Activated CD8-positive, alpha-beta T cell treated with anti-CD3 and anti-CD28 coated beads for 36 hours (primary cell): ENCODE data around the gene SAMD4A. TPM values are rescaled to one million over a fixed set of nuclear protein-coding genes. Genes with fewer than 3 reads are reported as not detected.
A peak's percentile ranks its signal among the peaks of the same experiment; 100 is the strongest.

ENCODE experiments used
- ATAC-seq: fragments of 200-7000 bp; cut with Tn5 transposase; one replicate; pipeline ENCODE4 v1.10.0; 2021; ENCODE audit warnings: mild to moderate bottlenecking, moderate library complexity
- CTCF ChIA-PET: fragments of 350-600 bp; sonication (Branson Sonifier 250); formaldehyde crosslinking; loops from one replicate; lab custom pipeline; 2021; ENCODE audit warnings: antibody characterized with exemption; lab: Charles Lee
- POLR2A ChIA-PET: fragments of 350-600 bp; sonication (Branson Sonifier 250); formaldehyde crosslinking; loops from one replicate; lab custom pipeline; 2021; ENCODE audit warnings: antibody characterized with exemption; lab: Charles Lee
- DNase-seq: peaks from one replicate; pipeline ENCODE4 v3.0.0-alpha.2; 2020
- H3K27ac Mint-ChIP-seq: one replicate; pipeline ENCODE4 v1.8.0; 2021; ENCODE audit warnings: mild to moderate bottlenecking, mixed read lengths
- H3K27me3 Mint-ChIP-seq: one replicate; pipeline ENCODE4 v1.8.0; 2021; ENCODE audit warnings: mixed read lengths
- H3K36me3 Mint-ChIP-seq: one replicate; pipeline ENCODE4 v1.8.0; 2021; ENCODE audit warnings: low read depth, mixed read lengths
- H3K4me1 Mint-ChIP-seq: one replicate; pipeline ENCODE4 v1.8.0; 2021; ENCODE audit warnings: low read depth, mixed read lengths
- H3K4me3 Mint-ChIP-seq: one replicate; pipeline ENCODE4 v1.8.0; 2021; ENCODE audit warnings: mild to moderate bottlenecking, moderate library complexity, mixed read lengths
- H3K9me3 Mint-ChIP-seq: one replicate; pipeline ENCODE4 v1.8.0; 2021; ENCODE audit warnings: mixed read lengths
- intact Hi-C: fragments of 100-400 bp; cut with micrococcal nuclease; formaldehyde crosslinking; loops from one replicate; pipeline ENCODE4 v1.10.0; 2022
- total RNA-seq, 2 experiments: library from RNA; stranded (reverse); gene quantifications; one replicate each; pipeline ENCODE4 v1.2.3, GENCODE V29; 2021
- TF ChIP-seq, protein P1 (sequence below): fragments of 200-600 bp; IDR thresholded peaks from one replicate; pipeline ENCODE4 v1.8.0; 2022; ENCODE audit warnings: antibody characterized with exemption, mild to moderate bottlenecking

Gene SAMD4A
- total RNA-seq, 2 experiments from 2014 or later, result 4.5 to 4.9 TPM

DNA sequence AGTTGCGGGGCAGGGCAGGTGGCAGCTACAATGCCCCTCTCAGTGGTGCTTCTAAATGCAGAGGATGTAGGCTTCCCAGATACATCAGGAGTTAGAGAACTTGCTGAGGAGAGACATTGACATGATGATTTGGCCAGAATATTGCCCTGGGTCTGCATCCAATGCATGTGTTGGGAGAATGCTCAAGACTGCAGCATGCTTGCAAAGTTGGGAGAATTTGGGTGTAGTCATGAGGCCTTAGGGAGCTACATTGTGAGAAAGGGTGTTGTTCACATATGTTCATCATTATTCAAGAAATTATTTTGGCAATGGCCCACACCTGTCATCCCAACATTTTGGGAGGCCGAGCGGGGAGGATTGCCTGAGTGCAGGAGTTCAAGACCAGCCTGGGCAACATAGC, 149.9 kb downstream of the SAMD4A start:
- H3K27ac Mint-ChIP-seq, result no peak overlapping the region
- peaks cover 3% of the 10 kb centered on the region for H3K36me3 Mint-ChIP-seq
- no peak overlapping the region for H3K4me3 Mint-ChIP-seq
- ChIA-PET POLR2A (interaction anchor here (1.0 kb wide), 1 partner anchor 85 kb away, joined by 3 read pairs; no protein-coding TSS in a partner anchor), CTCF (interaction anchor here (1.4 to 2.6 kb wide), 2 partner anchors 12 to 57 kb away, joined by 3 to 13 read pairs; no protein-coding TSS in a partner anchor)
- TF ChIP-seq, protein P1, sequence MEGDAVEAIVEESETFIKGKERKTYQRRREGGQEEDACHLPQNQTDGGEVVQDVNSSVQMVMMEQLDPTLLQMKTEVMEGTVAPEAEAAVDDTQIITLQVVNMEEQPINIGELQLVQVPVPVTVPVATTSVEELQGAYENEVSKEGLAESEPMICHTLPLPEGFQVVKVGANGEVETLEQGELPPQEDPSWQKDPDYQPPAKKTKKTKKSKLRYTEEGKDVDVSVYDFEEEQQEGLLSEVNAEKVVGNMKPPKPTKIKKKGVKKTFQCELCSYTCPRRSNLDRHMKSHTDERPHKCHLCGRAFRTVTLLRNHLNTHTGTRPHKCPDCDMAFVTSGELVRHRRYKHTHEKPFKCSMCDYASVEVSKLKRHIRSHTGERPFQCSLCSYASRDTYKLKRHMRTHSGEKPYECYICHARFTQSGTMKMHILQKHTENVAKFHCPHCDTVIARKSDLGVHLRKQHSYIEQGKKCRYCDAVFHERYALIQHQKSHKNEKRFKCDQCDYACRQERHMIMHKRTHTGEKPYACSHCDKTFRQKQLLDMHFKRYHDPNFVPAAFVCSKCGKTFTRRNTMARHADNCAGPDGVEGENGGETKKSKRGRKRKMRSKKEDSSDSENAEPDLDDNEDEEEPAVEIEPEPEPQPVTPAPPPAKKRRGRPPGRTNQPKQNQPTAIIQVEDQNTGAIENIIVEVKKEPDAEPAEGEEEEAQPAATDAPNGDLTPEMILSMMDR, result no peak
- peaks cover 2% of the 10 kb centered on the region for H3K9me3 Mint-ChIP-seq
- DNase-seq, result no peak
- no peak for ATAC-seq
- intact Hi-C loops, result no loop called here
- H3K4me1 Mint-ChIP-seq, result peaks cover 16% of the 10 kb centered on the region
- peaks cover 11% of the 10 kb centered on the region for H3K27me3 Mint-ChIP-seq

DNA sequence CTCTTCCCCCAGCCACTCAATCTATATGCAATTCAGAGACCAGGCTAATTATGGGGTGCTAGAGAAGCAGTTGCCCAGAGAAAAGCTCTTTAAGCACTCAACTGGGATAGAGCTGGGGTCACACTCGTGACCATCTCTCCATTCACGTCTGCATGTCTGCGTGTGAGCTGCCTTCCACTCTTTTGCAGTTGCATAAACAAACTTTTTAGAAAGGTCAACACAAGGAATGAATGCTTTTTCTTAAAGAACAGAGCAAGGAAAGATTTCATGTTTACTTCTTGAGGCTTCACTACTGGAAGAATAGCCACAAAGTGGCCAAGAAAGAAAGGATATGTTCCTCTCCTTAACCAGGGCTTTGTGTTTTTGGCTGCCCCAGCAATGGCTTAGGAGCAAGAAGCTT, 151.1 kb downstream of the SAMD4A start:
- Mint-ChIP-seq H3K27me3 (peaks cover 11% of the 10 kb centered on the region), H3K4me3 (no peak overlapping the region), H3K27ac (no peak overlapping the region), H3K4me1 (peaks cover 9% of the 10 kb centered on the region), H3K9me3 (peaks cover 2% of the 10 kb centered on the region), H3K36me3 (peaks cover 3% of the 10 kb centered on the region)
- ChIA-PET POLR2A (interaction anchor here (1.0 kb wide), 1 partner anchor 86 kb away, joined by 3 read pairs; no protein-coding TSS in a partner anchor), CTCF (interaction anchor here (1.3 to 2.6 kb wide), 4 partner anchors 25 to 145 kb away, joined by 3 to 13 read pairs (median 4); no protein-coding TSS in a partner anchor)
- intact Hi-C loops, result no loop called here
- TF ChIP-seq, protein P1, result no peak
- DNase-seq (no peak), ATAC-seq (no peak)

DNA sequence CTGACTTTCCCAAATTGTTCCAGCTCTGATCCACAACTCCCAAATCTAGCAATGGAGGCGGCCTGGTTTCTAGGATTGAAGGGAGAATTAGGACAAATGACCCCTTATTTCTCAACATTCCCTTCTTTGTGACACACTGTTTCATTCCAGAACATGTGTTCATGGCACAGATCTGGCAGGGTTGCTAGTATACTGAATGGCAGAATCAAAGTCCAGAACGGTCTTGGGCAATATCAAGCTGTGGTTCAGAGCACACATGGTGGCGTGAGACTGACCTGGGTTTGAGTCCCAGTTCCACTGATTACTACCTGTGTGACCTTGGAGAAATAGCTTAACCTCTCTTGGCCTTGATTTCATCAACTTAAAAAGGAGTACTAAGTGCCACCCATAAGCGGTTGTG, 152.5 kb downstream of the SAMD4A start:
- ATAC-seq, result no peak
- H3K36me3 Mint-ChIP-seq, result peaks cover 3% of the 10 kb centered on the region
- H3K9me3 Mint-ChIP-seq, result peaks cover 2% of the 10 kb centered on the region
- POLR2A ChIA-PET, result no interaction called here
- no peak overlapping the region for H3K27ac Mint-ChIP-seq
- CTCF ChIA-PET, result interaction anchor here (0.6 to 1.6 kb wide), 6 partner anchors 8 to 152 kb away, joined by 3 to 5 read pairs (median 3); partner anchors contain the start of gene SAMD4A
- peaks cover 9% of the 10 kb centered on the region for H3K4me1 Mint-ChIP-seq
- TF ChIP-seq, protein P1, result no peak
- H3K4me3 Mint-ChIP-seq, result no peak overlapping the region
- H3K27me3 Mint-ChIP-seq, result peaks cover 13% of the 10 kb centered on the region
- no peak for DNase-seq
- intact Hi-C loops, result no loop called here

DNA sequence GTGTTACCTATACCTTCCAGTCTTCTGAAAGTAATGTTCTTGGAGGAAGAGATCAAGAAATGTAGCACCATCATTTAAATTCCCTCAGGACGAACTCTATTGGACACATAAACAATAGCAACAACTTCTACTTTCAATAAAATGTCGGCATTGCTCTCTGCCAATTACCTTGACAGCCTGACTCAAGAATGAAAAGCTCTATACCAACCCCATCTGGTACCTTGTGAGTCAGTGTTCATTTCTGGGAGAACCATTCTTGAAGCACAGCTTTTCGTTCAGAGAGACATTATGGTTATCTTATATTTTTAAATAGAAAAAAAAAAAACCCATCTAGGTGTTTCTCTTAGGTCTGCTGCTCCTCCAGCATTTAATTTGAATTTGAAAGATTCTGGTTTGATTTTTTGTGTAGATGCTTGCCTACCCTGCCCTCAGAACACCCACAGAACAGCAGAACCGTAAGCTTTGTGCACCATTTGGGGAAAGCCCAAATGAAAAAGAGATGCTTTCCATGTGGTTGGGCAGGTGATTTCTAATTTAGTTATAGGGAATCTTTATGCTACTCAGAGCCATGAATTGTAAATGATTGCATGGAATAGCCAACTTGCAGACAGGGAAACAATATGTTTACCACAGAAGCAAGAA, 156.0 kb downstream of the SAMD4A start:
- Mint-ChIP-seq H3K4me1 (peaks cover 12% of the 10 kb centered on the region), H3K9me3 (peaks cover 2% of the 10 kb centered on the region), H3K36me3 (peaks cover 3% of the 10 kb centered on the region), H3K4me3 (no peak overlapping the region), H3K27me3 (peaks cover 19% of the 10 kb centered on the region), H3K27ac (no peak overlapping the region)
- ChIA-PET POLR2A (interaction anchor here (2.0 kb wide), 1 partner anchor 14 kb away, joined by 5 read pairs; no protein-coding TSS in a partner anchor), CTCF (interaction anchor here (0.7 to 5.9 kb wide), 13 partner anchors 11 to 157 kb away, joined by 3 to 63 read pairs (median 4); partner anchors contain the start of gene SAMD4A)
- ATAC-seq (peak; percentile 77), DNase-seq (peak; percentile 26)
- TF ChIP-seq, protein P1, result peak; percentile 55
- intact Hi-C loops, result loop anchor here (5.0 kb wide), 1 partner anchor 156 kb away; the partner anchor contains the start of gene SAMD4A

GRCh38 chr14:54724123-54724522, 157.2 kb downstream of the SAMD4A start:
- TF ChIP-seq, protein P1, result no peak
- DNase-seq (no peak), ATAC-seq (no peak)
- peaks cover 23% of the 10 kb centered on the region for H3K4me1 Mint-ChIP-seq
- peaks cover 2% of the 10 kb centered on the region for H3K9me3 Mint-ChIP-seq
- intact Hi-C loops, result loop anchor here (5.0 kb wide), 1 partner anchor 157 kb away; the partner anchor contains the start of gene SAMD4A
- H3K36me3 Mint-ChIP-seq, result peaks cover 3% of the 10 kb centered on the region
- no peak overlapping the region for H3K27ac Mint-ChIP-seq
- H3K27me3 Mint-ChIP-seq, result peaks cover 23% of the 10 kb centered on the region
- POLR2A ChIA-PET, result interaction anchor here (2.0 kb wide), 1 partner anchor 13 kb away, joined by 5 read pairs; no protein-coding TSS in a partner anchor
- CTCF ChIA-PET, result interaction anchor here (0.6 to 5.9 kb wide), 8 partner anchors 12 to 156 kb away, joined by 3 to 63 read pairs (median 3); no protein-coding TSS in a partner anchor
- H3K4me3 Mint-ChIP-seq, result no peak overlapping the region
